HepG2 (cell line): ENCODE results near the gene PRSS38.

Experiments
- ADNP ChIP-seq: sonication (generic); formaldehyde crosslinking; IDR thresholded peaks from 2 replicates; pipeline ENCODE4 v1.4.0; 2020; ENCODE audit warnings: missing genetic modification reagents
- BRF2 ChIP-seq: sonication (generic); formaldehyde crosslinking; IDR thresholded peaks from 2 replicates; pipeline ENCODE4 v1.8.1; 2022; ENCODE audit warnings: mild to moderate bottlenecking, missing genetic modification reagents
- CREB1 ChIP-seq, 2 experiments: fragments of 450-650 bp in 1 of 2; IDR thresholded peaks; 2 replicates each; pipeline ENCODE4 v1.6.1; 2016 to 2017; ENCODE audit warnings: control low read depth in 1 of 2, mild to moderate bottlenecking in 1 of 2, missing compliant biosample characterization in 1 of 2, missing genetic modification characterization in 1 of 2
- E2F5 ChIP-seq: sonication (generic); formaldehyde crosslinking; conservative IDR thresholded peaks from 2 replicates; pipeline ENCODE4 v1.4.0; 2020; ENCODE audit warnings: missing genetic modification reagents
- HIVEP1 ChIP-seq: sonication (generic); formaldehyde crosslinking; IDR thresholded peaks from 2 replicates; pipeline ENCODE4 v1.4.0; 2020; ENCODE audit warnings: mild to moderate bottlenecking, missing genetic modification reagents
- IRF2 ChIP-seq: IDR thresholded peaks from 2 replicates; pipeline ENCODE4 v1.6.1; 2018; ENCODE audit warnings: missing genetic modification reagents, missing compliant biosample characterization
- MYC ChIP-seq: sonication (generic); formaldehyde crosslinking; IDR thresholded peaks from 2 replicates; pipeline ENCODE4 v1.9.0; 2021; ENCODE audit warnings: missing genetic modification reagents, borderline replicate concordance
- POLR2AphosphoS5 ChIP-seq: IDR thresholded peaks from 2 replicates; pipeline ENCODE4 v1.6.1; 2012; ENCODE audit warnings: low read depth, low read length
- SCMH1 ChIP-seq: sonication (generic); formaldehyde crosslinking; IDR thresholded peaks from 2 replicates; pipeline ENCODE4 v1.9.0; 2021; ENCODE audit warnings: missing genetic modification reagents, mild to moderate bottlenecking, borderline replicate concordance
- ZNF687 ChIP-seq: sonication (generic); formaldehyde crosslinking; IDR thresholded peaks from 2 replicates; pipeline ENCODE4 v1.5.1; 2020; ENCODE audit warnings: mild to moderate bottlenecking, missing genetic modification reagents, moderate library complexity
- TF ChIP-seq, protein P1 (sequence below): sonication (generic); formaldehyde crosslinking; IDR thresholded peaks from 2 replicates; pipeline ENCODE4 v1.5.0; 2020; ENCODE audit warnings: mild to moderate bottlenecking, missing genetic modification reagents, moderate library complexity

GRCh38 chr1:227824204-227824603 lies 8.7 kb downstream of the PRSS38 start:
- TF ChIP-seq CREB1 (IDR thresholded peaks at IDR 0.05) (no peak), CREB1 (CRISPR knock-in tag; IDR thresholded peaks at IDR 0.05) (no peak), HIVEP1 (CRISPR knock-in tag) (no peak), ADNP (CRISPR knock-in tag) (no peak), SCMH1 (no peak), ZNF687 (CRISPR knock-in tag) (no peak), E2F5 (CRISPR knock-in tag) (no peak), MYC (CRISPR knock-in tag) (no peak), POLR2AphosphoS5 (no peak), IRF2 (no peak), BRF2 (CRISPR knock-in tag) (no peak)
- TF ChIP-seq, protein P1, sequence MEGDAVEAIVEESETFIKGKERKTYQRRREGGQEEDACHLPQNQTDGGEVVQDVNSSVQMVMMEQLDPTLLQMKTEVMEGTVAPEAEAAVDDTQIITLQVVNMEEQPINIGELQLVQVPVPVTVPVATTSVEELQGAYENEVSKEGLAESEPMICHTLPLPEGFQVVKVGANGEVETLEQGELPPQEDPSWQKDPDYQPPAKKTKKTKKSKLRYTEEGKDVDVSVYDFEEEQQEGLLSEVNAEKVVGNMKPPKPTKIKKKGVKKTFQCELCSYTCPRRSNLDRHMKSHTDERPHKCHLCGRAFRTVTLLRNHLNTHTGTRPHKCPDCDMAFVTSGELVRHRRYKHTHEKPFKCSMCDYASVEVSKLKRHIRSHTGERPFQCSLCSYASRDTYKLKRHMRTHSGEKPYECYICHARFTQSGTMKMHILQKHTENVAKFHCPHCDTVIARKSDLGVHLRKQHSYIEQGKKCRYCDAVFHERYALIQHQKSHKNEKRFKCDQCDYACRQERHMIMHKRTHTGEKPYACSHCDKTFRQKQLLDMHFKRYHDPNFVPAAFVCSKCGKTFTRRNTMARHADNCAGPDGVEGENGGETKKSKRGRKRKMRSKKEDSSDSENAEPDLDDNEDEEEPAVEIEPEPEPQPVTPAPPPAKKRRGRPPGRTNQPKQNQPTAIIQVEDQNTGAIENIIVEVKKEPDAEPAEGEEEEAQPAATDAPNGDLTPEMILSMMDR: no peak
